Activated T-cell treated with anti-CD3 and anti-CD28 coated beads for 1 hour (primary cell): ENCODE measurements around the gene GABRP.

Source experiments
- DNase-seq: peaks from one replicate; pipeline ENCODE4 v3.0.0-alpha.2; 2020; ENCODE audit warnings: low read depth

The GABRP gene

GRCh38 chr5:170861667-170861916 is 78.1 kb downstream of the GABRP start:
- no peak for DNase-seq

GRCh38 chr5:170861917-170862766 is 78.6 kb downstream of the GABRP start, which contains the start of gene RANBP17:
RANBP17 (plus strand) TSS chr5:170862018.
- no peak for DNase-seq

- DNase-seq, result no peak
Observed at GRCh38 chr5:170863646-170864045, 80.1 kb downstream of the GABRP start.
